GM21717 (cell line): Measurements from ENCODE around the gene NAV2.
"Not testable (repeated sequence)": the region's sequence is repeated elsewhere in the genome, so short reads cannot be mapped to it uniquely, and the experiment has no call there.

Experiments
- ATAC-seq: cut with Tn5 transposase; IDR thresholded peaks from one replicate; pipeline ENCODE4 v1.9.1; 2021; ENCODE audit warnings: mild to moderate bottlenecking, moderate library complexity; ENCODE audit not compliant: unreplicated experiment

NAV2 gene

DNA sequence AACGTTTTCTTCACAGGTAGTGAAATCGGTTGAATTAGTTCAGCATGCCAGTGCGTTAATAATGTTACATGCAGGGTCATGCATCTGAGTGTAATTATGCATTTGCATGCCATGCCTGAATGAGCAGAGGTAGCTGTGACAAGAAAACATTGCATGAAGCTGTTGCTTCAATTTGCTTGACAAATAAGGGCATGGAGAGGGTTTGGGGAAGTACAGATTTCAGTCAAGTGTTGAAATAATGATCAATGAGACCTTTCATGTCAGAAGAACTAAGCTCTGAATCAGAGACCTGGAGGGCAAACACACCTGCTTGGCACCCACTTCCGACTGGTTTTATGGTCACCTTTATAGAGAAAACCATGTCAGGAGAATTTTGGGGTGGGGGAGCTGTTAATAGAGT, 226.2 kb downstream of the NAV2 start:
- ATAC-seq = no peak

DNA sequence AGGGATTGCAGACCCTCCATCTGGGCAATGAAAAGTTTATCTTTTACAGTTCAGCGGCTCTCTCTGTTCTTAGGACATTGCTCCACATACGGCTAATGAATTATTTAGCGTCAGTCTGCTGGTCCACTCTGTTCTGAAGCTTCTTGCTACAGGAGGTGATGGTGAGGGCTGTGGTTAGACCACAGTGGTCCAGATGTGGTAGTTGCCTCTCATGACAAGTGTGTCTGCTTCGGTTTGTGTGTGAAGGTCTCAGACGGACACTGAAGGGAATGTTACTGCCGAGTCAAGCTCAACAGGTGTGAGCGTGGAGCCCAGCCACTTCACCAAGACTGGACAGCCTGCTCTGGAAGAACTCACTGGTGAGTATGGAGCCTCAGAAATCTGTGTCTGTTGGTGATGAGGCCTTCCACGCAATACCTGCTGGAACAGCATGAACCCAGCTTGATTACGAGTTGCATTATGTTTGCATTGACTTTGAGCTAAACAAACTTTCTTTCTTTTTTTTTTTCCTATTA, 226.8 kb downstream of the NAV2 start:
- no peak for ATAC-seq

GRCh38 chr11:19940831-19941230, 228.2 kb downstream of the NAV2 start:
- no peak for ATAC-seq

DNA sequence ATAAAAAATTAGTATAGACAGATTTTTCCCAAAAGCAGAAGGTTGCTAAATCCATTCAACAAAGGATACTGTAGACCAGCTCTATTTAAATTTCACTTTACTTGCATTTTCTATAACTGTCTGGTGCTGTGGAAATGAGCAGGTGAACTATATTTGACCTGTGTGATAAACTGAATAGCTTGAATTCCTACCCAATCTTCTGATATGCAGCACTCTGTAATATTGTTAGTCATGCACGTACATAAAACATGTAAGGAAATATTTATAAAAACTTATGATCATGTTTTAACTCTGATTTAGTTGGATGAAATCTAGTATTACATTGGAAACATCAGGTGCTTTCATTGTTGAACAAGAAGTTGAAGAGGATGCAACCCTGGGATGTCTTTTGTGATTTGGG, 234.0 kb downstream of the NAV2 start:
- no peak for ATAC-seq

- no peak for ATAC-seq
These were observed 235.0 kb downstream of the NAV2 start for GRCh38 chr11:19947537-19948114.

GRCh38 chr11:19949606-19950005, 237.0 kb downstream of the NAV2 start:
- no peak for ATAC-seq

DNA sequence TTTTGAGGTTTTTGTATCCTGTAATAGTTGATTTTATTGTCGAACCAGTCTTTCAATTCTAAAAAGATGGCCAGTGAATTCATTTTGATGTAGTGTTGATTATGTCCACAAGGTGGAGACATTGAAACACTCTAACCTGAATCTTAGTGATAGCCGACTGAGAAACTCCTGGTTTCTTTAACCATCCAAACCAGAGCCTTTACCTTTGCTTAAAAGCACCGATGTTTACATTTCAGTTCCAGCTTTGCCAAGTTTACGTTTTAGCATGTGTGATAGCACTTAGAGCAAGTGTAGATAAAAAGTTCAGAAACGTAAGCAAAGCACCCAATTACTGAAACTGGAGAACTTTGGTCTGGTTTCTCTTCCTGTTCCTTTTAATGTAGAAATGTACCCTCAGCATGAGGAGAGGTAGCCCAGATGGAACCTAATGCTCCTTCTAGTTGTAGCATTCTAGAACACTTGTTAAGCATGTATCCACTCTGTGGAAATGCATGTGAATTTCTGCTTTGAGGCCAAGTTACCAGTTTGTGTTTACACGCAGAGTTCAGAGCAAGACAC, 239.0 kb downstream of the NAV2 start:
- ATAC-seq = peak; percentile 91

DNA sequence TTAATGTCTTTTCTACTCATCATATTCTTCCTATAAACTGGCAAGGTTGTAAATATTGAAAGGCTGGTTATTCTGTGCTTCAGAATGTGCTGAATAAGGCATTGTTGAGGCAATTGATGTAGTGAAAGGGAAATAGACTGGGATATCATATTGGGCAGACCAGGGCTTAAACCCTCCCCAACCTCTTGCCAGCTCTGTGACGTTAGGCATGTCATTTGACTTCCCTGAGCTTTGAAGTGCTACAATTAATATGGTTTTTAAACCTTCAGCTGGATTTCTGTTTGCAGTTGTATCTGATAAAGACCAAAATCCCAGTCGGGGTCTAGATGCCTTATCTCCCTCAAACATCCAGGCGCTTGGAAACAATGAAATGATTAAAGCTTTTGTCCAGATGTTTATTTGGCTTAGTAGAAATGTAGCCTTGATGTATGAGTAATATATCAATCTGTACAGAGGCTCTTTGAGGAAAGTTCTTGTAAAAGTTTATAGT, 239.5 kb downstream of the NAV2 start:
- ATAC-seq = peak; percentile 22

GRCh38 chr11:19952911-19953310, 240.3 kb downstream of the NAV2 start:
- ATAC-seq = no peak

DNA sequence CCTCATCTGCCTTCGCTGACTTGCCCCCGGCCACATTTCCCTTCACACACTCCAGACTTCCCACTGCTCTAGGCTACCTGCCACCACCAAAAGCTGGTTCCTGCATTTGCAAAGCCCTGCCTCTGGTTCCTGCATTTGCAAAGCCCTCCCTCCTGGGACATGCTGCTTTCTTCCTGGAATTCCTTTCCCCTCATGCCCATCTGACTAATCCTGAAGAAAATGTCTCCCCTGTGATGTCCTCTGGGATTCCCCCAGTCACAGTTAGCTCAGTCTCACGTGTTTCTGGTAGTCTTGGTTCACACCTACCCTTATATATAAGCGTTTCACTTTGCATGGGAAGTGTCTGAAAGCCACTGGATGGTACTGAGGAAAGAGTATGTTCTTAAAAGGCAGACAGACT, 240.7 kb downstream of the NAV2 start:
- no peak for ATAC-seq

DNA sequence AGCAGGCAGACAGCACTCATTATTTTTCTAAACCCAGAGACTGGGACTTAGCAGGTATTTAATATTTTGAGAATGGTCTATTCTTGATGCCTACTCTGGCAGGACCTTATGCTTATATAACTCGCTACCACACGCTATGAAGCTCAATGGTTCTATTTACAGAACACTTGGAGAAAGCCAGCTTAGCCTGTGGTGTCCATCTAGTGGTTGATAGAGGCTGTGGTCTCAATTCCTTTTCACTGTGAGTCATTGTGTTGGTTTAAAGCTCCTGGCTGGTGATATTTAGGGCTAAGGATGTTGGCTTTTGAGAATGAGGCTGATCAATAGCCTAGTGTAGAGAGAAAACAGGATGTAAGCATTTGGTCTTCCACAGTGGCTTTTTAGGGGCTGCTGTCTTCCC, 241.3 kb downstream of the NAV2 start:
- ATAC-seq = no peak

DNA sequence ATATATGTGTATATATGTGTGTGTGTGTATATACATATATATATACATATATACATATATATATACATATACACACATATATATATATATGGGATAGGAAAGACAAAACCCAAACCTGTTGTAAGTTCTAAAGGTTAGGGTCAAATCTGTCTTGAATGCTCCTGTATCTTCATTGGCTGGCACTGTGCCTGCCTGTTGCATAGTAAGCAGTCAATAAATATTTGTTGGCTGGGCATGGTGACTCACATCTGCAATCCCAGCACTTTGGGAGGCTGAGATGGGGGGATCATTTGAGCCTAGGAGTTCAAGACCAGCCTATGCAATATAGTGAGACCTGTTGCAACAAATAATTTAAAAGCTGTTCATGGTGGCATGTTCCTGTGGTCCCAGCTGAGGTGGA, 242.3 kb downstream of the NAV2 start:
- no peak for ATAC-seq

GRCh38 chr11:19955660-19956059, 243.0 kb downstream of the NAV2 start:
- no peak for ATAC-seq

DNA sequence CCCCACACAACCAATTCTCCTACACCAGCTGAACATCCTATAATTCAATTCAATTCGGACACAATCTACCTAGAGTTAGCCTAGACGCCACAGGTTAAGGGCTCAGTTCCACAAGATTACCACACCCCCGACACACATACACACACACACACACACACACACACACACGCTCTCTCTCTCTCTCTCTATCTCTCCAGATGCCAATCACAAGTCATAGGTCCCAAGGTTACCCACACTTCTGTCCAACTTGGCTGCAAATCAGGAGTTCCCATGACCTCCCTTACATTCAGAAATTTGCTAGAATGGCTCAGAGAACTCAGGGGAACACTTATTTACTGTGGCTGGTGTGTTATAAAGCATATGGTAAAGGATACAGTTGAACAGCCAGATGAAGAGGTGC, 243.6 kb downstream of the NAV2 start:
- ATAC-seq = no peak

DNA sequence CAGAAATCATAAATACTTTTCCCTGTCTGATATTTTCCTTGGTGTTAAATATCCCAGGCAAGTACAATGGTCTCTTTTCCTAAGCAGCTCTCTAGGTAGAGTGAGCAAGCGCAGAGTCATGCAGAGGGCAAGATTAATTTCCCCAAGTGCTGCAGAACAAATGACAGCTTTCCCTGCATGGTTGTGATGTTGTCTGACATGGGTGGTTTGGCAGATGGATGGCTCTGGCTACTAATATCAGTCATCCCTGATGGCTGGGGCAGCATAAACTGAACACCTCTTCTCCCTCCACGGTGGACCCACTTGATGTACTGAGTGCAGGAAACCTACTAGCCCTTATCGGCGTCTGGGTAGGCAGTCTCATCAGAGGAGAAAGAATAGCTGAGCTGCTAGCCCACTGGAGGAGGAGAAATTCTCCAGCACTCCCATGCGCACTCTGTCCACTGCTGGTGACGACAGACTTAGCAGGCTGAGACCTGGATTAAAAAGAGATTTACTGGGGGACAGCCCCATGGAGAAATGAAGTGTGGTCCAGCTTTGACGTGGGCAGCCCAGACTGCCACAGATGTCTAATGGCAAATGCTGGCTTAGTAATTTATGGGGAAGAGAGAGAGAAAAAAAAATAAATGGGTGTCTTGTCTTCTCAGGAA, 244.8 kb downstream of the NAV2 start:
- no peak for ATAC-seq

DNA sequence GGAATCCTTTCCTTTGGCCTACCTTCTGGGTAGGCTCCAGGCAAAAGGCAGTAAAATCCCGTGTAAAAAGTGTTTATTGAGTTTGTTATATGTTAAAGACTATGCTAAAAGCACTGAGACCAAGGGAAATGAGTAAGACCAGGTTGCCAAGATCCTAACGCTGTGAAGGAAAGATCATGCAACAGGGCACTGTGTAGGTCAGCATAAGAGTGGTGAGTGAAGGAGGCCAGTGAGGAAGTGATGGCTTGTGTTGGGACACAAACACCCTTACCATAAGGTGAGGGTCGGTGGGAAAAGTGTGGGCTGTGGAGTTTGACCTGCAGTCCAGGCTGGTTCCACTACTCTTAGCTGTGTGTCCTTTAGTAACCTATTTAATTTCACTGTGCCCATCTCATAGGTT, 245.6 kb downstream of the NAV2 start:
- no peak for ATAC-seq

- ATAC-seq = no peak
These were observed 246.6 kb downstream of the NAV2 start for GRCh38 chr11:19959210-19959609.

DNA sequence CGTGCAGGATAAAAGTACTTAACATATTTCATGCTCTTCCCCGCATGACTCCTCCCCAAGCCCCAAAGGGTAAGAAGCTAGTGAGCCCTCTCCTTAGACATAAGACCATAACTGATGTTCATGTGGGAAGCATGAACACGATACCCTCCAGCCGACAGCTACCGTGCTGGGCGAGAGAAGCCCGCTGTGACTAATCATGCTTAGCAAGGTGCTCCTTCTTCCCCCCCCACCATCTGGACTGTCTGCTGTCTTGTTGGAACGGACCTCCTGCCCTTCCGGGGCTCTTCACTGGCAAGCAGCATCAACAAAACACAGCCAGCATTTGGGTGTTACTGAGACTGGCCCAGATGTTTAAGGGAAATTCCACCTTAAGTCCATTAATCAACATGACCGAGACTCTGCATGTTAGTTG, 247.0 kb downstream of the NAV2 start:
- no peak for ATAC-seq

DNA sequence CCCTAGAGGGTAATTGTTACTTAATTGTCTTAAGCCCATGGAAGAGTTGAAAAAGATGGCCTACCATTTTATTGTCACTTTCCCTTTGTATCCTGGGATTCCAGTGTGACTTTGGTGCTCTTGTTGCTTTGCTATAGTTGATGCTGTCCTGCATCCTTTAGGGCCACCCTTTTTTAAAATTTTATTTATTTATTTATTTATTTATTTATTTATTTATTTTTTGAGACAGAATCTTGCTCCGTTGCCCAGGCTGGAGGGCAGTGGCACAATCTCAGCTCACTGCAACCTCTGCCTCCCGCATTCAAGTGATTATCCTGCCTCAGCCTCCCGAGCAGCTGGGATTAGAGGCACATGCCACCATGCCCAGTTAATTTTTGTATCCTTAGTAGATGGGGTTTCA, 247.8 kb downstream of the NAV2 start:
- ATAC-seq = not testable (repeated sequence)

- ATAC-seq = no peak
These were observed 248.6 kb downstream of the NAV2 start for GRCh38 chr11:19961225-19961624.

GRCh38 chr11:19962053-19962800, 249.6 kb downstream of the NAV2 start:
- no peak for ATAC-seq

GRCh38 chr11:19962801-19963175, 250.2 kb downstream of the NAV2 start:
- no peak for ATAC-seq
